Gastrocnemius medialis (tissue), 4 donors: ENCODE measurements around the gene RAET1E. TPM values are rescaled to one million over a fixed set of nuclear protein-coding genes. Genes with fewer than 3 reads are reported as not detected.

Experiments used
- ATAC-seq, 2 donors: fragments of 150-250 bp; one replicate each; pipeline ENCODE4 v1.9.1; 2016
- DNase-seq, 2 donors: peaks; one replicate each; pipeline ENCODE4 v3.0.0-alpha.2; 2019
- H3K27ac ChIP-seq, 4 donors: fragments of 200-600 bp; sonication (generic); 1 replicate in 1 of 4; 2 replicates in 3 of 4; pipeline ENCODE4 v1.5.1; 2016 to 2018; ENCODE audit warnings: mild to moderate bottlenecking in 2 of 4, moderate library complexity in 1 of 4
- H3K27me3 ChIP-seq, 3 donors: fragments of 200-600 bp; sonication (generic) in 2 of 3; 1 replicate in 1 of 3; 2 replicates in 2 of 3; pipeline versions ENCODE4 v1.5.1 to v1.6.0; 2016 to 2019; ENCODE audit warnings: mild to moderate bottlenecking in 1 of 3, moderate library complexity in 1 of 3
- H3K36me3 ChIP-seq, 2 donors: fragments of 200-600 bp; sonication (generic) in 1 of 2; one replicate each; pipeline ENCODE4 v1.5.1; 2017 to 2018
- H3K4me1 ChIP-seq, 2 donors: fragments of 200-600 bp; sonication (generic) in 1 of 2; one replicate each; pipeline ENCODE4 v1.5.1; 2016 to 2017; ENCODE audit warnings: mild to moderate bottlenecking in 2 of 2
- H3K4me3 ChIP-seq, 4 donors: fragments of 200-600 bp; sonication (generic) in 3 of 4; 1 replicate in 1 of 4; 2 replicates in 3 of 4; pipeline ENCODE4 v1.5.1; 2016 to 2019; ENCODE audit warnings: mild to moderate bottlenecking in 2 of 4
- H3K9me3 ChIP-seq, 3 donors: fragments of 200-600 bp; sonication (generic) in 2 of 3; 1 replicate in 1 of 3; 2 replicates in 2 of 3; pipeline ENCODE4 v1.5.1; 2016 to 2019
- CTCF ChIP-seq, 5 experiments: fragments of 450-650 bp in 3 of 5; fragments of 200-600 bp in 2 of 5; sonication (generic) in 2 of 5; IDR thresholded peaks in 4 of 5; conservative IDR thresholded peaks in 1 of 5; 1 replicate in 4 of 5; 2 replicates in 1 of 5; pipeline ENCODE4 v1.5.1; 2016 to 2019; ENCODE audit warnings: antibody characterized with exemption in 5 of 5, mild to moderate bottlenecking in 3 of 5, moderate library complexity in 3 of 5
- POLR2A ChIP-seq, 2 donors: fragments of 450-650 bp; IDR thresholded peaks; one replicate each; pipeline ENCODE4 v1.6.1; 2017; ENCODE audit warnings: antibody characterized with exemption in 2 of 2, mild to moderate bottlenecking in 2 of 2, moderate library complexity in 2 of 2
- in situ Hi-C, 4 donors: fragments of 200-750 bp; cut with MboI; loops; one replicate each; pipeline versions ENCODE4 v1.15.0 to v1.8.0; 2017; ENCODE audit warnings: low sequenced_read_pairs in 4 of 4
- intact Hi-C: fragments of 100-400 bp; cut with DNase I; formaldehyde crosslinking; loops from one replicate; pipeline ENCODE4 v1.15.1; 2023; ENCODE audit warnings: low total_unique reads
- total RNA-seq, 4 donors: library from RNA; depleted of rRNA; stranded (reverse); fragments of >200 nt; gene quantifications; one replicate each; pipeline versions ENCODE4 v1.1.0 to v1.2.3, GENCODE V29; 2016

The RAET1E gene
- total RNA-seq, 4 donors from 2014 or later = 3.9 TPM; not detected in 3

DNA sequence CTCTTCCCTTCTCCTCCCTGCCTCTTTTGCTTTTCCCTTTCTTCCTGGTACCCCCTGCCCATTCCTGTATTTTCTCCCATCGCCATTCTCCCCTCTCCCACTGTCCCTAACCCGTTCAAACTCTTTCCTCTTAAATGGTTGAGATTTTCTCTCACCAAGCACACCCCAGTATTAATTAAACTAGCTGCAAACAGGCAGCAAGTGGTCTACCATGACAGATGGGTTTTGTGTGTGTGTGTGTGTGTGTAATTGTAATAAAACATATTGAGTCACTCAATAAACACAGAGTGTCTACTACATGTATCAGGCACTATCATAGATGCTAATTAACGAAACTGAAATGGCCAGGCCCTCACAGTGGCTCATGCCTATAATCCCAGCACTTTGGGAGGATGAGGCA, 6.7 kb downstream of the RAET1E start:
- Histone ChIP-seq H3K4me3 (no peak overlapping the region), H3K9me3 (no peaks in the 10 kb centered on the region), H3K4me1 (peaks cover 49 to 59% of the 10 kb centered on the region in 2 donors), H3K27ac (peak overlapping the region; percentile 64 to 80 (median 66)), H3K27me3 (no peaks in the 10 kb centered on the region), H3K36me3 (no peaks in the 10 kb centered on the region)
- in situ Hi-C loops (no loop called here), intact Hi-C loops (loop anchor here (10.0 kb wide), 2 partner anchors 346 to 1504 kb away; partner anchors contain the start of genes PPIL4 and ZBTB2)
- DNase-seq = no peak
- TF ChIP-seq CTCF (IDR thresholded peaks at IDR 0.05 in 4 of 5, conservative IDR thresholded peaks at IDR 0.05 in 1 of 5) = no peak
- TF ChIP-seq POLR2A (IDR thresholded peaks at IDR 0.05) = no peak
- no peak for ATAC-seq

GRCh38 chr6:149890629-149891045, 7.3 kb downstream of the RAET1E start:
- ATAC-seq (peak in 1 of 2 donors; percentile 23), DNase-seq (no peak)
- H3K4me1 ChIP-seq = peaks cover 43 to 53% of the 10 kb centered on the region in 2 donors
- no peaks in the 10 kb centered on the region for H3K36me3 ChIP-seq
- H3K4me3 ChIP-seq = no peak overlapping the region
- in situ Hi-C loops = no loop called here
- H3K9me3 ChIP-seq = no peaks in the 10 kb centered on the region
- TF ChIP-seq POLR2A (IDR thresholded peaks at IDR 0.05) (no peak), CTCF (IDR thresholded peaks at IDR 0.05 in 4 of 5, conservative IDR thresholded peaks at IDR 0.05 in 1 of 5) (no peak)
- H3K27me3 ChIP-seq = no peaks in the 10 kb centered on the region
- H3K27ac ChIP-seq = peak overlapping the region; percentile 64 to 80 (median 66)
- intact Hi-C loops = loop anchor here (10.0 kb wide), 2 partner anchors 346 to 1504 kb away; partner anchors contain the start of genes PPIL4 and ZBTB2

DNA sequence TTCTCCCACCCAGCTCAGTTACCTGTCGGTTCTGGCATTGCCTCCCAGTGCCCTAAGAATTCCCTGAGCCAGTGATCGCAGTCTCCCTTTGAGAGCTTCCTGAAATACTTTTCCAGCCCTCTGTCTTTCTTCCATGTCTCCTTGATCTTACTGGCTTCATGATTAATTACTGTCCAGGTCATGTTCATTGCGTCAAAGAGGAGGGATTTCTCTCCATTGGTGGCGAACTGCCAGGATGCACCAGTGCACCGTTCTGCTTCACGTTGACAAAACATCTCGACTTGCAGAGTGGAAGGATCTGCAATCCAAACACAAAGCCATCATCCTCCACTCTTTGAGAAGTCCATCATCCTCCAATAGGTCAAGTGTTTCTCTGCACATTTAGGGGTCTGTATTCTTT, 8.6 kb downstream of the RAET1E start:
- DNase-seq = no peak
- in situ Hi-C loops = no loop called here
- H3K27me3 ChIP-seq = no peaks in the 10 kb centered on the region
- no peaks in the 10 kb centered on the region for H3K36me3 ChIP-seq
- H3K27ac ChIP-seq = peak overlapping the region; percentile 59 to 80 (median 68)
- H3K4me3 ChIP-seq = no peak overlapping the region
- TF ChIP-seq CTCF (IDR thresholded peaks at IDR 0.05 in 4 of 5, conservative IDR thresholded peaks at IDR 0.05 in 1 of 5) (no peak), POLR2A (IDR thresholded peaks at IDR 0.05) (no peak)
- peaks cover 30 to 39% of the 10 kb centered on the region in 2 donors for H3K4me1 ChIP-seq
- H3K9me3 ChIP-seq = no peaks in the 10 kb centered on the region
- intact Hi-C loops = loop anchor here (2.0 kb wide), 1 partner anchor 25 kb away; the partner anchor contains the start of gene LRP11
- no peak for ATAC-seq

DNA sequence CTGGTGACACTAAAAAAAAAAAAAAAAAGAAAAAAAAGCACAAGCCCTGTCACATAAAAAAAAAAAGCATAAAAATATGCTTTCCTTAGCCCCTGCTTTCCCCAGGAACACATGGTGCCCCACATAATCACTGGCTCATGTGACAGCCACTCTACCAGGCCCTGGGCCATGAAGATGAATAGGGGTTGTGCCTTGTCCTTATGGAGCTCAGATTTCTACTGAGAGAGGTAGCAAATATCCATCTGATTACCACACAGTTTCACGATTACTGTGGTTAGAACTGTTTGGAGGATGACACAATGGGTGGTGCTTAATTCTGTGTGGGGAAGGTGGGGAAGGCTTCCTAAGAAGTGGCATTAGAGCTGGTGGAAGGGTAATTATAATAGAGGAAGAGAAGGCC, 9.3 kb downstream of the RAET1E start:
- Histone ChIP-seq H3K27me3 (no peaks in the 10 kb centered on the region), H3K4me1 (peaks cover 30 to 38% of the 10 kb centered on the region in 2 donors), H3K27ac (peak overlapping the region; percentile 66 to 80 (median 70)), H3K4me3 (no peak overlapping the region), H3K9me3 (no peaks in the 10 kb centered on the region), H3K36me3 (no peaks in the 10 kb centered on the region)
- peak; percentile 70 to 75 for DNase-seq
- in situ Hi-C loops = no loop called here
- TF ChIP-seq CTCF (IDR thresholded peaks at IDR 0.05 in 4 of 5, conservative IDR thresholded peaks at IDR 0.05 in 1 of 5) = no peak
- TF ChIP-seq POLR2A (IDR thresholded peaks at IDR 0.05) = no peak
- peak; percentile 93 to 97 for ATAC-seq
- intact Hi-C loops = loop anchor here (2.0 kb wide), 1 partner anchor 24 kb away; the partner anchor contains the start of gene LRP11
